HepG2 (cell line): ENCODE results near the gene PLCB1. TPM values are rescaled to one million over a fixed set of nuclear protein-coding genes. Genes with fewer than 3 reads are reported as not detected.

Experiments used
- AGO1 ChIP-seq: fragments of 200-400 bp; formaldehyde crosslinking; IDR thresholded peaks from 2 replicates; pipeline ENCODE4 v1.6.1; 2017; ENCODE audit warnings: mild to moderate bottlenecking, low read depth, low read length, moderate library complexity; ENCODE audit not compliant: poor library complexity, severe bottlenecking
- ETV5 ChIP-seq: IDR thresholded peaks from 2 replicates; pipeline ENCODE4 v1.6.1; 2018; ENCODE audit warnings: missing biosample characterization, missing genetic modification reagents, inconsistent platforms, borderline replicate concordance
- FOXP1 ChIP-seq, 2 experiments: fragments of 450-650 bp in 1 of 2; IDR thresholded peaks; 2 replicates each; pipeline ENCODE4 v1.6.1; 2017 to 2018; ENCODE audit warnings: antibody characterized with exemption in 1 of 2
- GPN1 ChIP-seq: sonication (generic); formaldehyde crosslinking; IDR thresholded peaks from 2 replicates; pipeline ENCODE4 v1.5.1; 2020; ENCODE audit warnings: missing genetic modification reagents, borderline replicate concordance
- KAT2B ChIP-seq: fragments of 150-350 bp; IDR thresholded peaks from 2 replicates; pipeline ENCODE4 v1.6.1; 2014; ENCODE audit warnings: low read depth, low read length, borderline replicate concordance
- MEIS2 ChIP-seq: sonication (generic); formaldehyde crosslinking; IDR thresholded peaks from 2 replicates; pipeline ENCODE4 v1.9.0; 2021; ENCODE audit warnings: mild to moderate bottlenecking, missing genetic modification reagents
- MIXL1 ChIP-seq: IDR thresholded peaks from 2 replicates; pipeline ENCODE4 v1.6.1; 2016
- RARG ChIP-seq: sonication (generic); formaldehyde crosslinking; IDR thresholded peaks from 2 replicates; pipeline ENCODE4 v1.4.0; 2020; ENCODE audit warnings: low read depth, mild to moderate bottlenecking, missing genetic modification reagents
- SMAD1 ChIP-seq: sonication (generic); formaldehyde crosslinking; IDR thresholded peaks from 2 replicates; pipeline ENCODE4 v1.4.0; 2020; ENCODE audit warnings: missing genetic modification reagents, low read depth, mild to moderate bottlenecking, borderline replicate concordance
- THYN1 ChIP-seq: sonication (generic); formaldehyde crosslinking; IDR thresholded peaks from 2 replicates; pipeline ENCODE4 v1.8.1; 2023; ENCODE audit warnings: low read depth, mild to moderate bottlenecking, moderate library complexity, missing genetic modification reagents, borderline replicate concordance
- ZHX2 ChIP-seq, 2 experiments: sonication (generic) in 1 of 2; formaldehyde crosslinking in 1 of 2; IDR thresholded peaks; 2 replicates each; pipeline versions ENCODE4 v1.6.1 to v1.9.0; 2014 to 2022; ENCODE audit warnings: antibody characterized with exemption in 1 of 2, borderline replicate concordance in 1 of 2, inconsistent platforms in 1 of 2, low read depth in 1 of 2, missing genetic modification reagents in 1 of 2
- ZNF124 ChIP-seq: sonication (generic); formaldehyde crosslinking; IDR thresholded peaks from 2 replicates; pipeline ENCODE4 v1.4.0; 2020; ENCODE audit warnings: missing genetic modification reagents
- ZNF207 ChIP-seq: fragments of 450-650 bp; IDR thresholded peaks from 2 replicates; pipeline ENCODE4 v1.6.1; 2016; ENCODE audit warnings: antibody characterized with exemption, borderline replicate concordance
- ZNF260 ChIP-seq: sonication (generic); formaldehyde crosslinking; IDR thresholded peaks from 2 replicates; pipeline ENCODE4 v1.4.0; 2020; ENCODE audit warnings: missing genetic modification reagents, low read depth, mild to moderate bottlenecking, borderline replicate concordance
- ZNF263 ChIP-seq: sonication (generic); formaldehyde crosslinking; IDR thresholded peaks from 2 replicates; pipeline ENCODE4 v1.4.0; 2020; ENCODE audit warnings: missing genetic modification reagents
- ZNF382 ChIP-seq: sonication (generic); formaldehyde crosslinking; IDR thresholded peaks from 2 replicates; pipeline ENCODE4 v1.5.0; 2020; ENCODE audit warnings: missing genetic modification reagents, mild to moderate bottlenecking, borderline replicate concordance
- ZNF724P ChIP-seq: sonication (generic); formaldehyde crosslinking; IDR thresholded peaks from 2 replicates; pipeline ENCODE4 v1.8.0; 2022; ENCODE audit warnings: missing genetic modification reagents, borderline replicate concordance
- ZNF770 ChIP-seq: sonication (generic); formaldehyde crosslinking; IDR thresholded peaks from 2 replicates; pipeline ENCODE4 v1.5.0; 2020; ENCODE audit warnings: mild to moderate bottlenecking, missing genetic modification reagents
- ZSCAN29 ChIP-seq: sonication (generic); formaldehyde crosslinking; conservative IDR thresholded peaks from 2 replicates; pipeline ENCODE4 v1.4.0; 2020; ENCODE audit warnings: mild to moderate bottlenecking, missing genetic modification reagents
- ZSCAN9 ChIP-seq: IDR thresholded peaks from 2 replicates; pipeline ENCODE4 v1.6.1; 2016; ENCODE audit warnings: borderline replicate concordance
- polyA plus RNA-seq, 8 experiments: library from polyadenylated mRNA; depleted of rRNA in 3 of 8; stranded (reverse) in 7 of 8; unstranded in 1 of 8; fragments of >200 nt; fragmentation: Illumina TruSeq in 4 of 8; extraction: Trizol in 4 of 8; gene quantifications; 2 replicates each; pipeline versions ENCODE4 v1.2.1 to v1.2.3, GENCODE V29; 2011 to 2016; ENCODE audit warnings: low read depth in 4 of 8, missing spikeins in 1 of 8, mixed read lengths in 1 of 8; ENCODE audit not compliant: insufficient read depth in 1 of 8
- total RNA-seq, 5 experiments: library from RNA; depleted of rRNA; stranded (reverse); fragments of >200 nt; fragmentation: Illumina TruSeq; extraction: Trizol; gene quantifications; 2 replicates each; pipeline ENCODE4 v1.2.3, GENCODE V29; 2016; ENCODE audit warnings: low read depth in 1 of 5

Gene PLCB1
- total and polyA plus RNA-seq, 2 of the 13 experiments (the other 11 are each of a cell fraction or from before 2014, with no cell fraction given): 42.4 to 55.9 TPM

- 0 out of 2 replicates have a peak, but pooled peaks have one; percentile 21 for TF ChIP-seq ETV5 (CRISPR knock-in tag)
- TF ChIP-seq ZNF724P: 0 out of 2 replicates have a peak, but pooled peaks have one; percentile 22
- no peak for TF ChIP-seq MIXL1 (CRISPR knock-in tag)
- no peak for TF ChIP-seq ZSCAN9 (CRISPR knock-in tag)
- no peak; the same call in 1 of the 2 replicates for TF ChIP-seq MEIS2 (CRISPR knock-in tag)
- TF ChIP-seq AGO1: no peak
- no peak for TF ChIP-seq SMAD1 (CRISPR knock-in tag)
- no peak for TF ChIP-seq ZNF124 (CRISPR knock-in tag)
- TF ChIP-seq RARG (CRISPR knock-in tag): peak; percentile 77; the same call in 1 of the 2 replicates
- no peak; the same call in 1 of the 2 replicates for TF ChIP-seq ZSCAN29
- TF ChIP-seq ZNF263 (CRISPR knock-in tag): peak; percentile 45; the same call in 1 of the 2 replicates
- TF ChIP-seq FOXP1 (IDR thresholded peaks at IDR 0.05): no peak
- no peak for TF ChIP-seq FOXP1 (CRISPR knock-in tag; IDR thresholded peaks at IDR 0.05)
- TF ChIP-seq ZNF382 (CRISPR knock-in tag): no peak
- TF ChIP-seq ZNF770: peak; percentile 100
- no peak for TF ChIP-seq ZNF207
- TF ChIP-seq ZNF260 (CRISPR knock-in tag): no peak
- no peak for TF ChIP-seq THYN1 (CRISPR knock-in tag)
- TF ChIP-seq ZHX2 (IDR thresholded peaks at IDR 0.05; ENCODE audit: low read depth): no peak
- no peak for TF ChIP-seq ZHX2 (CRISPR knock-in tag; IDR thresholded peaks at IDR 0.05; ENCODE audit: borderline replicate concordance)
- no peak for TF ChIP-seq GPN1
- no peak for TF ChIP-seq KAT2B
Measured at GRCh38 chr20:8132484-8133309, 631 bp downstream of the PLCB1 start (continued).
